Subcutaneous adipose tissue (tissue), 4 donors: ENCODE results near the gene INHBA. TPM values are rescaled to one million over a fixed set of nuclear protein-coding genes. Genes with fewer than 3 reads are reported as not detected.

Experiments
- CTCF ChIP-seq: fragments of 450-650 bp; IDR thresholded peaks from one replicate; pipeline ENCODE4 v1.5.1; 2016; ENCODE audit warnings: low read depth, mild to moderate bottlenecking, control low read depth, antibody characterized with exemption, moderate library complexity
- total RNA-seq, 4 donors: library from RNA; depleted of rRNA; stranded (reverse); fragments of >200 nt; gene quantifications; one replicate each; pipeline ENCODE4 v1.1.0, GENCODE V29; 2016

INHBA gene
- total RNA-seq, 4 donors from 2014 or later, result 0.17 to 0.98 (median 0.42) TPM

GRCh38 chr7:41738806-41739205 is 35.9 kb upstream of the INHBA start:
- no peak for TF ChIP-seq CTCF

DNA sequence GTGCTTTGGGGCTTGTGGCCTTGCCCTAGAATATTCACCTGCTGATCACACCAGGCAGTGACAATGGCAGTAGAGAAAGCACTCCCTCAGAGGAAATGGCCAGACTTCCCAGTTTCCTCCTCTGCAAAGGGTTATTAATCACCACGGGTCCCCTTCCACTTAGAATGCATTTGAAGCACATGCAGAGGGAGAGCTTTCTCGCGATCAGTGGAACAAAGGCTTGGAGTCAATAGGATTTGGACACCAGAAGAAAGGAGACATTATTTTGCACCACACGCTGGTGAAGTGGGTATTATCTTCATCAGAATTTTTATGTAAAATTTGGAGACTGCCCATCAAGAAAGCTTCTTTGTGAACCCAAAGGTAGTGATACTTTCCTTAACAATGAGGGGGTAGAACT is 35.4 kb upstream of the INHBA start:
- TF ChIP-seq CTCF, result no peak

DNA sequence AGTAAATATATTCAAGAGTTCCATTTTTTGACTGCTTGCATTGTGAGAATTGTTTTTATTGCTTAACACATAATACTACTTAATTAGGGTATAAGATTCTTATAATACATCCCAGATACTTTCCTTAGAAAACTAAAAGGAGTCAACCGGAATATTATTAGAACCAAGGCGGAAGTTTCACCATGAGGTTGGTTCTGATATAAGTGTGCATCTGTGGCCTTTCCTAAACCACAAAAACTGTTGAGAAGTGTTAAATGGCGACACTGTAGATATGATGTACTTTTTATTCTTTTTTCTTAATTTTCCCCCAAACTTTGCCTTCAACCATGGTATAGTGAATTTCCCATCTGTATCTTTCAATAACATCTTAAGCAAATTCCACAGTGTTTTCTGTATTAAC is 32.3 kb upstream of the INHBA start:
- no peak for TF ChIP-seq CTCF

DNA sequence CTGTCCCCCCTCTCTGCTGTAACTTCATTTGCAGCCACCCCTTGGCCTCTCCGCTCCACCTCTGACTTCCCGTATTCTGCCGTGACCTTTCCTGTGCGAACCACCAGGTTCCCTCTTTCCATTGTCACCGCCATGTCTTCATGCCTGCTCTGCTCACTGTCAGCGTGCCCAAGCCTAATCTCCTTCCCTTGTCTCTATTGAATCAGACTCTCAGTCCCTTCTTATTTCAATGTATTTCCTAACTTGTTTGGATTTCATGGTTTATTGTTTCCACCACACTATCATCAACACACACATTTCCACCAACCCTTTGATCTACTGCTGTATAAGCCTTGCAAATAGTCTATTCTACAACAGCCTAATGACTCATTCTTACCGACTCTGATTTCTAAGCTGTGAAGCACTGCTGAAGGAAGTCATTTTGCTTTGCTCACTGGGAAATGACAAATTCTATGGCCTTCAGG is 30.0 kb upstream of the INHBA start:
- no peak for TF ChIP-seq CTCF

DNA sequence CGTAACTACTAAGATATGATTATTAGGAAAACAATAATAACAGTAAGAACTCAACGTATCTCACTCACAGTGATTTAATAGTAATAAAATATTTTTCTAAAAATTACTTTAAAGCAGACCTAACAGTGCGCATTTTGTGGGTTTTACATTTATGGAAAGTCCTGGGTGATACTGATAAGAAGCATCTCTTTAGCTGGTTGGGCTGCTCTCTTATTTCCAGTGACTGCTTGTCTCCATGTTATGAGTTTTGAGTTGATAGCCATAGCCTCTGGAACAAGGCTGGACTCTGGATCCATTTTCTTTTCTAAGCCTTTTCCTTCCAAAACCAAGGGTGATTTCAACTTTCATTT is 29.5 kb upstream of the INHBA start:
- TF ChIP-seq CTCF, result no peak

GRCh38 chr7:41731493-41732435 is 28.9 kb upstream of the INHBA start:
- no peak for TF ChIP-seq CTCF

GRCh38 chr7:41730668-41731067 is 27.8 kb upstream of the INHBA start:
- no peak for TF ChIP-seq CTCF
